Neural progenitor cell (in vitro differentiated cells): ENCODE data around the gene MYO16.

Experiments used
- EZH2 ChIP-seq: fragments of 200-600 bp; sonication (generic); IDR thresholded peaks from 2 replicates; pipeline ENCODE4 v1.6.1; 2017; ENCODE audit warnings: antibody characterized with exemption, mild to moderate bottlenecking, moderate library complexity
- EZH2phosphoT487 ChIP-seq: fragments of 200-600 bp; sonication (generic); IDR thresholded peaks from 2 replicates; pipeline ENCODE4 v1.6.1; 2017; ENCODE audit warnings: antibody characterized with exemption
- TF ChIP-seq, protein P1 (sequence below): fragments of 200-600 bp; sonication (generic); IDR thresholded peaks from 2 replicates; pipeline ENCODE4 v1.5.1; 2017; ENCODE audit warnings: antibody characterized with exemption, mild to moderate bottlenecking

DNA sequence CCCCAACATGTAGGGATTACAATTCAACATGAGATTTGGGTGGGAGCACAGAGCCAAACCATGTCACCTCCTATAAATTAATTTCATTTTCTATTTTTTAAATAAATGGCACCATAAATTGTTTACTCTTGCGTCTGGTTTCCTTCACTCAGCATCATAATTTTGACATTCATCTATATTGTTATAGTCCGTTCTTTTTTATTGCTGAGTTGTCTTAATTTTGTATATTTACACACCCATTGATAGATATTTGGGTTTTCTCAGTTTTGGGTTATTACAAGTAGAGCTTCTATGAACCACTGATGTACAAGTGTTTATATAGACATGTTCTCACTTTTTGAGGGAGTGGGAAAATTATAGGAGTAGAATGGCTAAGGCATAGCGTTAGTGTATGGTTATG, 445.4 kb downstream of the MYO16 start:
- TF ChIP-seq, protein P1, sequence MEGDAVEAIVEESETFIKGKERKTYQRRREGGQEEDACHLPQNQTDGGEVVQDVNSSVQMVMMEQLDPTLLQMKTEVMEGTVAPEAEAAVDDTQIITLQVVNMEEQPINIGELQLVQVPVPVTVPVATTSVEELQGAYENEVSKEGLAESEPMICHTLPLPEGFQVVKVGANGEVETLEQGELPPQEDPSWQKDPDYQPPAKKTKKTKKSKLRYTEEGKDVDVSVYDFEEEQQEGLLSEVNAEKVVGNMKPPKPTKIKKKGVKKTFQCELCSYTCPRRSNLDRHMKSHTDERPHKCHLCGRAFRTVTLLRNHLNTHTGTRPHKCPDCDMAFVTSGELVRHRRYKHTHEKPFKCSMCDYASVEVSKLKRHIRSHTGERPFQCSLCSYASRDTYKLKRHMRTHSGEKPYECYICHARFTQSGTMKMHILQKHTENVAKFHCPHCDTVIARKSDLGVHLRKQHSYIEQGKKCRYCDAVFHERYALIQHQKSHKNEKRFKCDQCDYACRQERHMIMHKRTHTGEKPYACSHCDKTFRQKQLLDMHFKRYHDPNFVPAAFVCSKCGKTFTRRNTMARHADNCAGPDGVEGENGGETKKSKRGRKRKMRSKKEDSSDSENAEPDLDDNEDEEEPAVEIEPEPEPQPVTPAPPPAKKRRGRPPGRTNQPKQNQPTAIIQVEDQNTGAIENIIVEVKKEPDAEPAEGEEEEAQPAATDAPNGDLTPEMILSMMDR, result no peak
- TF ChIP-seq EZH2, result no peak
- no peak for TF ChIP-seq EZH2phosphoT487
